Measurements from ENCODE around the gene TRPC4AP. TPM values are rescaled to one million over a fixed set of nuclear protein-coding genes. Genes with fewer than 3 reads are reported as not detected.
"Not testable (repeated sequence)": the region's sequence is repeated elsewhere in the genome, so short reads cannot be mapped to it uniquely, and the experiment has no call there.

TRPC4AP gene
- total RNA-seq, 1 donor: 91.7 TPM

- TF ChIP-seq, protein P1, sequence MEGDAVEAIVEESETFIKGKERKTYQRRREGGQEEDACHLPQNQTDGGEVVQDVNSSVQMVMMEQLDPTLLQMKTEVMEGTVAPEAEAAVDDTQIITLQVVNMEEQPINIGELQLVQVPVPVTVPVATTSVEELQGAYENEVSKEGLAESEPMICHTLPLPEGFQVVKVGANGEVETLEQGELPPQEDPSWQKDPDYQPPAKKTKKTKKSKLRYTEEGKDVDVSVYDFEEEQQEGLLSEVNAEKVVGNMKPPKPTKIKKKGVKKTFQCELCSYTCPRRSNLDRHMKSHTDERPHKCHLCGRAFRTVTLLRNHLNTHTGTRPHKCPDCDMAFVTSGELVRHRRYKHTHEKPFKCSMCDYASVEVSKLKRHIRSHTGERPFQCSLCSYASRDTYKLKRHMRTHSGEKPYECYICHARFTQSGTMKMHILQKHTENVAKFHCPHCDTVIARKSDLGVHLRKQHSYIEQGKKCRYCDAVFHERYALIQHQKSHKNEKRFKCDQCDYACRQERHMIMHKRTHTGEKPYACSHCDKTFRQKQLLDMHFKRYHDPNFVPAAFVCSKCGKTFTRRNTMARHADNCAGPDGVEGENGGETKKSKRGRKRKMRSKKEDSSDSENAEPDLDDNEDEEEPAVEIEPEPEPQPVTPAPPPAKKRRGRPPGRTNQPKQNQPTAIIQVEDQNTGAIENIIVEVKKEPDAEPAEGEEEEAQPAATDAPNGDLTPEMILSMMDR (IDR thresholded peaks at IDR 0.05; ENCODE audit: insufficient read depth, low read length): no peak
- no peak for DNase-seq (ENCODE audit: low read depth)
- no peak overlapping the region for H3K4me3 ChIP-seq (ENCODE audit: low read depth, low read length)
Measured at GRCh38 chr20:35117629-35118028, 25.0 kb upstream of the TRPC4AP start.

- DNase-seq (ENCODE audit: low read depth): peak; percentile 56
- H3K4me3 ChIP-seq (ENCODE audit: low read depth, low read length): no peak overlapping the region
- TF ChIP-seq, protein P1 (IDR thresholded peaks at IDR 0.05; ENCODE audit: insufficient read depth, low read length): no peak
Measured at GRCh38 chr20:35117196-35117595, 24.6 kb upstream of the TRPC4AP start.

GRCh38 chr20:35116258-35116657, 23.7 kb upstream of the TRPC4AP start:
- no peak overlapping the region for H3K4me3 ChIP-seq (ENCODE audit: low read depth, low read length)
- DNase-seq (ENCODE audit: low read depth): no peak
- TF ChIP-seq, protein P1 (IDR thresholded peaks at IDR 0.05; ENCODE audit: insufficient read depth, low read length): no peak

- TF ChIP-seq, protein P1 (IDR thresholded peaks at IDR 0.05; ENCODE audit: insufficient read depth, low read length): no peak
- no peak for DNase-seq (ENCODE audit: low read depth)
- H3K4me3 ChIP-seq (ENCODE audit: low read depth, low read length): no peak overlapping the region
Measured at GRCh38 chr20:35115606-35116005, 23.0 kb upstream of the TRPC4AP start.

GRCh38 chr20:35112276-35112675, 19.7 kb upstream of the TRPC4AP start:
- H3K4me3 ChIP-seq (ENCODE audit: low read depth, low read length); DNase-seq (ENCODE audit: low read depth): not testable (repeated sequence)

DNA sequence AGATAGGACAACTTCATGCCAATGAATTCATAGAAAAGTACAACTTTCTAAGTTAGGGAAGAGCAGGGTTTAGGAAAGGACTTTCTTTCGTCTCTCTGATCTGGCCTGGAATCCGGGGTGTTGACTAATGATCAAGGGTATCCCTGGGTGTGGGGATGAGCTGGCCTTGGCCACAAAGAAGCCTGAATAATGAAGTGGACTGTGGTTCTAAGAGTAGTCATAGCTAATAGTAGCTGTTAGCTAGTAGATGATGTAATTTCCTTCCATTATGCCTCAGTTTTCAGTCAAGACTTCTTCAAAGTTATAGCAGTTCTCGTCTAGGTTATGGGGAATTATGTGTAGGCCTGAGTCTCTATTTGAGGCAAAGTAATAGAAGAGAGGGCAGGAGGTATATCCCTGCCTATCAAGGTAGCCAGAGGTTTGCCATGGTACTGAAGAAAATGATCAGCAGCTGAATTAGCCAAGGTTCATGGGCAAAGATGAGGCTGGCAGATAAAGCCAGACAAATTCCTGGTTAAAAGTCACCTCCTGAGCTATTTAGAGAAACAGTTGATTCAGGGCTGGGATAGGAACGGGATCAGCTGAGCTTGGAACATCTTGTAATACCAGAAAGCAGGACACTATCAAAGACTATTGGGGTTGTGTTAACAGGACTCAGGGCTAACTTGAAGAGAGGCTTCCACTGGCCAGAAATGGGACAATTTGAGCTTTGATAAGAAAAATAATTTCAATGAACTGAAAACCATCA, 18.7 kb upstream of the TRPC4AP start:
- no peak overlapping the region for H3K4me3 ChIP-seq (ENCODE audit: low read depth, low read length)
- TF ChIP-seq, protein P1 (IDR thresholded peaks at IDR 0.05; ENCODE audit: insufficient read depth, low read length): no peak
- peak; percentile 81 for DNase-seq (ENCODE audit: low read depth)

DNA sequence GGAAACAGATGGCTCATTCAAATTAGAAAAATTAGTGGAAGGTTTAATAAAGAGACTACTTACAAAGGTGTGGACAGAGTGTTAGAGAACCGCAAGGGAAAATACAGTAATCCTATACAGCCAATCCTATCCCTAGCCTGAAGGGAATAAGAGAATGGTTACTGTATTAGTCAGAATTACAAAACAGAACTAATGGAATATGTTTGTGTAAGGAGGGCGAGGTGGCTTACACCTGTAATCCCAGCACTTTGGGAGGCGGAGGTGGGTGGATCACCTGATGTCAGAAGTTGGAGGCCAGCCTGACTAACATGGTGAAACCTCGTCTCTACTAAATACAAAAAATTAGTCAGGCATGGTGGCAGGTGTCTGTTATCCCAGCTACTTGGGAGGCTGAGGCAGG, 16.3 kb upstream of the TRPC4AP start:
- no peak overlapping the region for H3K4me3 ChIP-seq (ENCODE audit: low read depth, low read length)
- DNase-seq (ENCODE audit: low read depth): no peak
- TF ChIP-seq, protein P1 (IDR thresholded peaks at IDR 0.05; ENCODE audit: insufficient read depth, low read length): no peak

Data from fibroblast of the aortic adventitia (primary cell).